ENCODE measurements around the gene LTB4R2.

Gene LTB4R2

GRCh38 chr14:24277606-24278321 is 32.2 kb upstream of the LTB4R2 start:
- DNase-seq: peak; percentile 97

- no peak for DNase-seq
These were observed 31.5 kb upstream of the LTB4R2 start for GRCh38 chr14:24278424-24278823.

- peak; percentile 21 for DNase-seq
These were observed 30.4 kb upstream of the LTB4R2 start for GRCh38 chr14:24279301-24280186.

- DNase-seq: no peak
These were observed 29.0 kb upstream of the LTB4R2 start for GRCh38 chr14:24280797-24281460.

- DNase-seq: no peak
These were observed 28.3 kb upstream of the LTB4R2 start for GRCh38 chr14:24281636-24282035.

GRCh38 chr14:24282736-24283135 is 27.2 kb upstream of the LTB4R2 start:
- DNase-seq: no peak

- DNase-seq: no peak
These were observed 26.0 kb upstream of the LTB4R2 start for GRCh38 chr14:24283796-24284460.

GRCh38 chr14:24284501-24285035 is 25.4 kb upstream of the LTB4R2 start:
- no peak for DNase-seq

- no peak for DNase-seq
These were observed 24.6 kb upstream of the LTB4R2 start for GRCh38 chr14:24285351-24285750.

- DNase-seq: no peak
These were observed 22.9 kb upstream of the LTB4R2 start for GRCh38 chr14:24286996-24287395.

GRCh38 chr14:24289649-24290280 is 20.2 kb upstream of the LTB4R2 start:
- DNase-seq: no peak

GRCh38 chr14:24290746-24291145 is 19.2 kb upstream of the LTB4R2 start:
- DNase-seq: no peak

- no peak for DNase-seq
These were observed 18.4 kb upstream of the LTB4R2 start for GRCh38 chr14:24291446-24292117.

- no peak for DNase-seq
These were observed 17.7 kb upstream of the LTB4R2 start for GRCh38 chr14:24292118-24292807.

- DNase-seq: no peak
These were observed 16.4 kb upstream of the LTB4R2 start for GRCh38 chr14:24293525-24293924.

- DNase-seq: peak; percentile 38
These were observed 13.4 kb upstream of the LTB4R2 start for GRCh38 chr14:24296341-24297157.

- peak; percentile 30 for DNase-seq
These were observed 12.6 kb upstream of the LTB4R2 start for GRCh38 chr14:24297190-24297964.

- no peak for DNase-seq
These were observed 11.1 kb upstream of the LTB4R2 start for GRCh38 chr14:24298892-24299254.

Measured in GF-D8 (cell line).